Esophagus (tissue), 2 donors: ENCODE data around the gene EXOC2. TPM values are rescaled to one million over a fixed set of nuclear protein-coding genes. Genes with fewer than 3 reads are reported as not detected.

Experiments
- H3K27ac ChIP-seq, 2 donors: one replicate each; pipeline ENCODE4 v1.5.1; 2013; ENCODE audit warnings: low read depth in 2 of 2, mild to moderate bottlenecking in 2 of 2, inconsistent platforms in 1 of 2, low read length in 1 of 2, moderate library complexity in 1 of 2
- H3K27me3 ChIP-seq, 2 donors: one replicate each; pipeline ENCODE4 v1.6.1; 2013; ENCODE audit warnings: low read length in 2 of 2, control low read depth in 1 of 2, mild to moderate bottlenecking in 1 of 2; ENCODE audit not compliant: insufficient read depth in 2 of 2, control insufficient read depth in 1 of 2
- H3K36me3 ChIP-seq, 2 donors: one replicate each; pipeline ENCODE4 v1.6.1; 2013; ENCODE audit warnings: low read length in 1 of 2; ENCODE audit not compliant: control insufficient read depth in 2 of 2, insufficient read depth in 2 of 2
- H3K4me1 ChIP-seq, 2 donors: one replicate each; pipeline ENCODE4 v1.6.1; 2013; ENCODE audit warnings: low read length in 1 of 2; ENCODE audit not compliant: control insufficient read depth in 2 of 2, insufficient read depth in 2 of 2
- H3K4me3 ChIP-seq, 2 donors: one replicate each; pipeline ENCODE4 v1.5.1; 2013; ENCODE audit warnings: low read length in 2 of 2, mild to moderate bottlenecking in 2 of 2, low read depth in 1 of 2, moderate library complexity in 1 of 2
- H3K9me3 ChIP-seq, 2 donors: one replicate each; pipeline ENCODE4 v1.6.1; 2013; ENCODE audit warnings: mild to moderate bottlenecking in 2 of 2, low read depth in 1 of 2, low read length in 1 of 2, moderate library complexity in 1 of 2; ENCODE audit not compliant: control insufficient read depth in 2 of 2, insufficient read depth in 1 of 2
- WGBS, 2 donors: extraction: QIAGEN DNeasy Blood & Tissue Kit; methylation state at CpG; one replicate each; pipeline ENCODE4 v1.1.7; 2013; 5-methylcytosine and 5-hydroxymethylcytosine counted together
- polyA plus RNA-seq, 2 donors: library from polyadenylated mRNA; stranded (reverse); fragments of 200-250 nt; gene quantifications; one replicate each; pipeline ENCODE4 v1.2.3, GENCODE V29; 2013
- donor health status: healthy with polysubstance abuse.
- donor health status: Bipolar disorder and iron deficiency.

EXOC2 gene
- polyA plus RNA-seq, 2 donors: 5.0 to 9.5 TPM

GRCh38 chr6:447381-448165 is 245.4 kb downstream of the EXOC2 start:
- 78% methylated on average over 29 of the region's 29 CpGs for WGBS, 2 donors
- no peak overlapping the region for H3K27ac ChIP-seq
- no peaks in the 10 kb centered on the region for H3K36me3 ChIP-seq
- H3K4me1 ChIP-seq: peaks cover 0 to 2% of the 10 kb centered on the region in 2 donors
- H3K27me3 ChIP-seq: no peaks in the 10 kb centered on the region
- no peak overlapping the region for H3K4me3 ChIP-seq
- no peaks in the 10 kb centered on the region for H3K9me3 ChIP-seq

DNA sequence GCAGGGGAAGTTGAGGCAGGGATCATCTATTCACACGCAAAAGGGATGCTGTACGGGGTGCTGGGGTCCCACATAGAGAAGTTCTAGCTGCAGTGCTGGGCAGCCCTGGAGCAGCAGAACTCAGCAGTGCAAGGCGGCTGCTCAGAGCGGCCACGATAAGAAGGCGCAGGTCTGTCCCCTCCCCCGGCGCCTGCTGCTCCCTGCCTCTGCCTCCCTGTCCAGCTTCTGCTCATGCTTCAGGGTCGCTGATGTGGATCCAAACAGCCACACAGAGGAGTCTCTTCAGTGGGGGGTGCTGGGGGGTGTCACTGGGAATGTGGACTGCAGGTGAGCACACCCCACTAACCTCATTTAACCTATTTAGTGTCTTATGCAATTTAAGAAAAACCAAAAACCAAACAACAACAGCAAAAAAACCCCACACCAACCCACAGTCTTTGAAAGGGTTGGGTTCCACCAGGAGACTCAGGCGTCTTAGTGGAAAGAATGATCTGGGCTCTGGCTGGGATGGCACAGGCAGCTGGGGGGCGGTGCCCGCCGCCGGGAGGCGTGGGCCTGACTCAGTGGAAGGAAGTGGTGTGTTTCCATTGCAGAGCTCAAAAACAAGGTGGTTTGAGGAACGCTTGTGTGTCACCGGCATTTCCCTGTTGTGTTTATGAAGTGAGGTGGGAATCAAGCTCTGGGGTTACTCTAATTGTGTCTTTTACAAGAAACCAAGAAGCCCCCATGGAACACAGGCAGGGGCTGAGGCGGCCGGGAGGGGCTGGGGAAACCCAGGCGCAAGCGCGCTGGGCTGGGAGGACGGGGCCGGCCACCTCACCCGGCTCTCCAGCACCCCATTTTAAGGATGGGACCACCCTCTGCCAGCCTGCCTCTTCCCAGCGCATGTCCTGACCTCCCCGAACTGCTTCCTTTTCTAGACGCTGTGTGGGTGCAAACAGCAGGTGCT is 246.2 kb downstream of the EXOC2 start:
- Histone ChIP-seq H3K27me3 (no peaks in the 10 kb centered on the region), H3K27ac (no peak overlapping the region), H3K4me3 (no peak overlapping the region), H3K4me1 (no peaks in the 10 kb centered on the region), H3K36me3 (no peaks in the 10 kb centered on the region), H3K9me3 (no peaks in the 10 kb centered on the region)
- WGBS, 2 donors: 73 to 83% methylated on average over 28 of the region's 28 CpGs

GRCh38 chr6:445571-446417 is 247.1 kb downstream of the EXOC2 start:
- WGBS, 2 donors: 71 to 83% methylated on average over 11 of the region's 11 CpGs
- Histone ChIP-seq H3K27ac (no peak overlapping the region), H3K4me1 (no peaks in the 10 kb centered on the region), H3K9me3 (no peaks in the 10 kb centered on the region), H3K27me3 (no peaks in the 10 kb centered on the region), H3K4me3 (no peak overlapping the region), H3K36me3 (no peaks in the 10 kb centered on the region)

DNA sequence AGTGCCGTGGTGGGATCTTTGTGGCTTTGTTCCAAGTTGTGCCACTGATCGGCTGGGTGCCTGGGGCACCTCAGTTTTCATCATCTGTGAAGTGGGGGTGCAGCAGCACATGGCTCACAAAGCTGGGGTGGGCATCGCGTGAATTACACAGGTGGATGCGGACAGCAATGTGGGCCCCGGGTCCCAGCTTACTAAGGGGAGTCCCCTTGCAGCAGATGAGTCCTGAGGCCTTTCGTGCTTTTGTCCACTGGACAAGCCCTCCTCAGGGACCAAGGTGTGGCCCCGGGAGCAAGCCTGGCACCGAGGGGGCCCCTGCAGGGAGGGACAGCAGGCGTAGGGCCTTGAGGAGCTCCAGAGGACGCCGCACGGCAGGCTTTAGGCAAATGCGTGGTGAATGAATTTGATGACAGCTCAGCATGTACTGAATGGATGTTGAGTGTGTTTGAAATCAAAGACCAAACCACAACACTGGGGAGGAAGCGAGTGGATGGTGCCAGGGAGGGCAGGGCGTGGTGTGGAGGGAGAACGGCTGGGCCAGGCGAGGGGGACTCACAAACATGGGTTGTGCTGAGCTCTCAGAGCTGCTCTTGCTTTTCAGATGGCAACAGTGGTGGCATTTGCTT is 248.2 kb downstream of the EXOC2 start:
- no peaks in the 10 kb centered on the region for H3K27me3 ChIP-seq
- no peaks in the 10 kb centered on the region for H3K9me3 ChIP-seq
- 76 to 83% methylated on average over 18 of the region's 18 CpGs for WGBS, 2 donors
- no peaks in the 10 kb centered on the region for H3K4me1 ChIP-seq
- H3K36me3 ChIP-seq: no peaks in the 10 kb centered on the region
- no peak overlapping the region for H3K27ac ChIP-seq
- no peak overlapping the region for H3K4me3 ChIP-seq

DNA sequence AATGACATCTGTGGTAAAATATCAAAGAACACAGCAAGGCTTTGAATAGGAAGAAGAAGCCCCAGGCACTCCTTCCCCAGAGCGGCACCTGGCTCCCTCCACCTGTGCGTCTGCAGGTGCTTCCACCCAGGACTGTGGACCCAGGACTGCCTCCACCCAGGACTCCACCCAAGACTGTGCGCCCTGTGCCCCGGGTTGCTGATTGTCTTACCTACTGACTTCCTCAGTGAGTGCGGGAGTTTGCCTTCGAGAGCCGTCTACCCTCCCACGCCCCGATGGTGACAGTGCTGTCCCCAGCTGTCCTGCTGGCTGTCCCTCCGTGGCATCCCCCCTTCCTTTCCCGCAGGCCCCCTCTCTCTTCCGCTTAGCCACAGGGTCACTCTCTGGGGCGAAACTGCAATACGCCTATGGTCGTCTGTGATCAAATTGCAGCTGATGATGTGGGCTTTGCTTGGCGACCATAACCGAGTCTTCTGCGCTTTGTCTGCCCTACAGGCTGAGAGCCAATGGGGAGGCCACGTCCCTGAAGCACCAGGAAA is 249.2 kb downstream of the EXOC2 start:
- H3K27me3 ChIP-seq: no peaks in the 10 kb centered on the region
- H3K4me3 ChIP-seq: no peak overlapping the region
- H3K9me3 ChIP-seq: no peaks in the 10 kb centered on the region
- H3K27ac ChIP-seq: no peak overlapping the region
- WGBS, 2 donors: 83 to 85% methylated on average over 19 of the region's 19 CpGs
- no peaks in the 10 kb centered on the region for H3K4me1 ChIP-seq
- H3K36me3 ChIP-seq: no peaks in the 10 kb centered on the region

DNA sequence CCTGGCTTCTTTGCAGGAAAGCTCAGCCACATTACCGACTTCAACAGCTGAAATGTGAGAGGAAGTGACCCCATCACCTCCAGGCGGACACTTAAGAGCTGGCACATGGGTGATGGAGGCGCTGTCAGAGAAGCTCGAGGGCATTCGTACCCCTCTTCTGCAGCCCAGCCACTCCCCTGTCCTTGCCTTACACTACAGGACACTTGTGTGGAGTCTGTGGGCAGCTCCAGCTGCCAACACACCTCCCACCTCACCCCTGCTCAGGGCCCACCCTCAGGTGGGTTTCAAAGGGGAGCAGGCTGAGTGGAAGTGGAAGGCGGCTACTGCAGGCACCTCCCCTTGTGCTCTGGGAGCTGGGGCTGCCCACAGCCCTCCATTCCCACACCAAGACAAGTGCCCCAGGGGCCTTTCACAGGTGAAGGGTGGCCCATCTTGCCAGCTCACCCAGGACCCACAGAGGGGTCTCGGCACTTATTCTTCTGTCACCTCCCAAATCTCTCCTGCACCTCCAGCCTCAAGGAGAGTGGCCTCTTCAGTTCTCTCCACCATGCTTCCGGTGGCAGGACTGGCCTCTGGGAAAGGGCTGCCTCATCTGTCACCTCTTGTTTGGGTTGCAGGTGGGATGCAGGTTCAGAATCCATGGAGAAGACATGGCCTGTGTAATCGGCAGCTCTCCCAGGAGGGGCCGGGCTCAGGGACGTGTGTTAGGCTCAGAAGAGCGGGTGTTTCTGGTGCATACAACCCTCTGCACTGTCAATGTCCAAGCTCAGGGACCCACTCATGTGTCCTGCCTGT is 251.6 kb downstream of the EXOC2 start:
- H3K27ac ChIP-seq: no peak overlapping the region
- WGBS, 2 donors: 89 to 91% methylated on average over 12 of the region's 12 CpGs
- H3K4me1 ChIP-seq: no peaks in the 10 kb centered on the region
- no peaks in the 10 kb centered on the region for H3K36me3 ChIP-seq
- H3K9me3 ChIP-seq: no peaks in the 10 kb centered on the region
- H3K4me3 ChIP-seq: no peak overlapping the region
- no peaks in the 10 kb centered on the region for H3K27me3 ChIP-seq

DNA sequence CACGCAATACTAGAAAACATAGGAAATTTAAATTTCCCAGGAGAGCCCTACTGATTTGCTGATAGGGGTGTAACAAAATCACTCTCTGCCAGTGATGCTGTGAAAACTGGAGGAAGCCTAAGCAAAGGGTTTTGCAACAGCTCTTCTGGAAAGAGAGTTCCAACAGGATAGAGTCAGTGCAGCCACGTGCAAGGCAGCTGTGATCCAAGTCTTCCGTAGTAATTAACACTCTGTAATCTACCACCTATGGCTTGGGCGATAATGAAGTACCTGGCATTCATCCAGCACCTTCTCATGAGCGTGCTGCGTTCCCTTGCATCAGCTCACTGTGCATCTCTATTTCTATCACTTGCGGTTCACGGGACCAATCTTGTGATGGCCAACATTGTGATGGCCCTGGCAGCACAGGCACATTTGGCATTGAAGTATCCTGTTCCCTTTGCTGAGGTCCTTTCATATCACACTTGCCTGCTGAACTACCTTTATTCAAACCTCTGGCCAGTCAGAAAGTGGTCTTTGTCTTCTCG is 253.2 kb downstream of the EXOC2 start:
- no peak overlapping the region for H3K27ac ChIP-seq
- no peaks in the 10 kb centered on the region for H3K9me3 ChIP-seq
- no peaks in the 10 kb centered on the region for H3K36me3 ChIP-seq
- H3K27me3 ChIP-seq: no peaks in the 10 kb centered on the region
- H3K4me1 ChIP-seq: no peaks in the 10 kb centered on the region
- no peak overlapping the region for H3K4me3 ChIP-seq
- 73 to 79% methylated on average over 9 of the region's 9 CpGs for WGBS, 2 donors

DNA sequence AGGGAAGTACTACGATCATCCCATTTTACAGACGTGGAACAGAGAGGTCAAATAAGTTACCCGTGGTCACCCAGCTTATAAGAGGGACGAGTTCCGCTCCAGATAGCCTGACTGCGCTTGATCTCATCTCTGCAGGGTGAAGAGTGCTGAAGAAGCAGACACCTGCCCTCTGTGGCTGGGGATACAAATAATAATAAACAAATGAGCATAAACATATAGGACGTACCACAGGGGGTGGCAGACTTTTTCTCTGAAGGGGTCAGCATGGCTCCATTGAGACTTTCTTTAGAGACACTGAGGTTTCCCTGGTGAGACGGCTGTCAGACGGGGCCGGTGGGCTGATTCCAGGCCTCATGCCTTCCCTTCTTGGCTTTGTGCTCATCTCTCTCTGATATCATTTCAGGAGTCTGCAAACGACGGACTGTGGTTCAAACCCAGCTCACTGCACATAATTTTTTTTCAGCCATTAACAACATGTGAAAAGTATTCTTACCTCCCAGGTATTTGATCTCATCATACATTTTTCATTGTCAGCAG is 254.2 kb downstream of the EXOC2 start:
- Histone ChIP-seq H3K4me3 (no peak overlapping the region), H3K9me3 (no peaks in the 10 kb centered on the region), H3K27ac (no peak overlapping the region), H3K4me1 (no peaks in the 10 kb centered on the region), H3K36me3 (no peaks in the 10 kb centered on the region), H3K27me3 (no peaks in the 10 kb centered on the region)
- 81 to 85% methylated on average over 12 of the region's 12 CpGs for WGBS, 2 donors
